ENCODE data around the gene WDR77. TPM values are rescaled to one million over a fixed set of nuclear protein-coding genes. Genes with fewer than 3 reads are reported as not detected.

The WDR77 gene
- 35.2 to 52.3 TPM (median 49.0 TPM) in 5 replicates for total RNA-seq (2022; extraction: Qiagen RNA extraction; ENCODE audit: low read depth)

DNA sequence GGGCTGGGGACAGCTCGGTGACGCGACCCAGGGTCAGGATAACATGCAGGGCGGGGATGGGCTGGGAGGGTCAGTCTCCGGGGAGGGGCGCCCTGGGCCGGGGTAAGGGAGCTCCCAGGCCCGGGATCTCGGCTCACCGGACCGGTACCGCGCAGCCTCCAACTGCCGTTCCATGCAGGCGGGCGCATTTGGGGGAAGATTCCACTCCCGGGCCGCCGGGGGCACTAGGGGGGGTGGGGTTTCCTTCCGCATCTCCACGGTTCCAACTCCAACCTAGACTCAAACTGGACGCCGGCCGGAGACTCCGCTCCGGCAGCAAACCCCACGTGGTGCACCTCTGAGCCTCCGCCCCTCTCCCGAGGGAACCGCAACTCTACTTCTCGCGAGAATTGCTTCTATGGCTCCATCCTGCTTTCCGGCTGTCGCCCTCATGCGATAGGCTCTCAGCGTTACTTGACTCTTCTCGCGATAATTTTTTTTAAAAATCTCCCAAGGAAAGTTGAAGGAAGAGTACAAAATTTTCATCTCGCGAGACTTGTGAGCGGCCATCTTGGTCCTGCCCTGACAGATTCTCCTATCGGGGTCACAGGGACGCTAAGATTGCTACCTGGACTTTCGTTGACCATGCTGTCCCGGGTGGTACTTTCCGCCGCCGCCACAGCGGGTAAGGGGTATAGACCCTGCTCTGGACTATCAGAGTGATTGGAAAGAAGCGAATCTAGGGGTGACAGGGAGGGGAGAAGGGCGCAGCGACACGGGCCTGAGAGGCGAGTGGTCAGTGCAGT lies at the start of gene WDR77, which contains the start of gene ATP5PB:
Gene WDR77 (minus strand): TSS at position 339 of the 785 bp plus-strand sequence. CDS start 87 bp downstream, at position 252.
Gene ATP5PB (plus strand): TSS at position 547 of the 785 bp plus-strand sequence. CDS start 78 bp downstream, at position 625.

Other genes with a start within 250 kb of the WDR77 start
- 1.2 to 1.5 TPM (median 1.4 TPM) in 5 replicates for gene DENND2D, start 248.6 kb downstream of the WDR77 start, total RNA-seq (2022; extraction: Qiagen RNA extraction; ENCODE audit: low read depth)
- gene CHI3L2, start 221.5 kb downstream of the WDR77 start, total RNA-seq (2022; extraction: Qiagen RNA extraction; ENCODE audit: low read depth): 0.42 to 0.79 TPM (median 0.54 TPM) in 4 of 5 replicates, not detected in the other
- gene CHIA, start 158.4 kb downstream of the WDR77 start, total RNA-seq (2022; extraction: Qiagen RNA extraction; ENCODE audit: low read depth): not detected in 5 replicates
- gene OVGP1, start 21.5 kb downstream of the WDR77 start, total RNA-seq (2022; extraction: Qiagen RNA extraction; ENCODE audit: low read depth): 1.1 to 1.4 TPM (median 1.2 TPM) in 5 replicates
- gene ATP5PB, start 208 bp upstream of the WDR77 start, total RNA-seq (2022; extraction: Qiagen RNA extraction; ENCODE audit: low read depth): 241 to 261 TPM (median 249 TPM) in 5 replicates
- gene C1orf162, start 24.7 kb upstream of the WDR77 start, total RNA-seq (2022; extraction: Qiagen RNA extraction; ENCODE audit: low read depth): 0.16 to 0.33 TPM (median 0.16 TPM) in 3 of 5 replicates, not detected in the others
- gene ADORA3, start 54.4 kb upstream of the WDR77 start, total RNA-seq (2022; extraction: Qiagen RNA extraction; ENCODE audit: low read depth): not detected in 5 replicates
- gene TMIGD3, start 54.4 kb upstream of the WDR77 start, total RNA-seq (2022; extraction: Qiagen RNA extraction; ENCODE audit: low read depth): not detected in 5 replicates
- gene RAP1A, start 170.5 kb upstream of the WDR77 start, total RNA-seq (2022; extraction: Qiagen RNA extraction; ENCODE audit: low read depth): 25.7 to 36.6 TPM (median 31.7 TPM) in 5 replicates

Measured in A549 treated with GW870086 at 1 μM for 4 hours (cell line).